Measurements from ENCODE around the gene FLVCR1. TPM values are rescaled to one million over a fixed set of nuclear protein-coding genes. Genes with fewer than 3 reads are reported as not detected.
"Not testable (repeated sequence)": the region's sequence is repeated elsewhere in the genome, so short reads cannot be mapped to it uniquely, and the experiment has no call there.

Gene FLVCR1
- total RNA-seq, 2 experiments from 2014 or later, result 14.4 to 17.1 TPM

GRCh38 chr1:212838145-212838544, 19.9 kb upstream of the FLVCR1 start:
- ATAC-seq (no peak), DNase-seq (no peak)
- H3K9me3 Mint-ChIP-seq (ENCODE audit: low read depth), result no peaks in the 10 kb centered on the region
- H3K27ac Mint-ChIP-seq, result no peak overlapping the region
- CTCF ChIA-PET, result interaction anchor here (1.7 kb wide), 1 partner anchor 16 kb away, joined by 3 read pairs; no protein-coding TSS in a partner anchor
- no peaks in the 10 kb centered on the region for H3K36me3 Mint-ChIP-seq
- H3K4me1 Mint-ChIP-seq, result no peaks in the 10 kb centered on the region
- H3K27me3 Mint-ChIP-seq, result no peaks in the 10 kb centered on the region
- H3K4me3 Mint-ChIP-seq, result no peak overlapping the region

DNA sequence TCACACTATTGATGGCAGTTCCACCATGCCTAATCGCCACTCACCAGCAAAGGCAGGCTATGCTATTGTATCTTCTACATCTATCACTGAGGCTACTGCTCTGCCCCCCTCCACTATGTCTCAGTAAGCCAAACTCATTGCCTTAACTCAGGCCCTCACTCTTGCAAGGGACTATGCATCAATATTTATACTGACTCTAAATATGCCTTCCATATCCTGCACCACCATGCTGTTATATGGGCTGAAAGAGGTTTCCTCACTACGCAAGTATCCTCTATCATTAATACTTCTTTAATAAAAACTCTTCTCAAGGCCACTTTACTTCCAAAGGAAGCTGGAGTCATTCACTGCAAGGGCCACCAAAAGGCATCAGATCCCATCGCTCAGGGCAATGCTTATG, 13.6 kb upstream of the FLVCR1 start:
- not testable (repeated sequence) for H3K27me3 Mint-ChIP-seq; H3K9me3 Mint-ChIP-seq (ENCODE audit: low read depth); H3K36me3 Mint-ChIP-seq; H3K4me3 Mint-ChIP-seq; H3K27ac Mint-ChIP-seq; ATAC-seq; H3K4me1 Mint-ChIP-seq; DNase-seq
- CTCF ChIA-PET, result interaction anchor here (0.7 kb wide), 1 partner anchor 150 kb away, joined by 3 read pairs; no protein-coding TSS in a partner anchor

- H3K4me3 Mint-ChIP-seq, result no peak within 1 kb of the TSS
- CTCF ChIA-PET, result no interaction called here
- no peaks in the 10 kb centered on the region for H3K9me3 Mint-ChIP-seq (ENCODE audit: low read depth)
- H3K27me3 Mint-ChIP-seq, result no peaks in the 10 kb centered on the region
- H3K36me3 Mint-ChIP-seq, result peaks cover 6% of the 10 kb centered on the region
- ATAC-seq (no peak), DNase-seq (no peak)
- H3K27ac Mint-ChIP-seq, result no peak within 1 kb of the TSS
- no peaks in the 10 kb centered on the region for H3K4me1 Mint-ChIP-seq
These were observed 10.5 kb upstream of the FLVCR1 start, which contains the start of gene SPATA45 for GRCh38 chr1:212847549-212847948. TSS of gene SPATA45 (minus strand) at chr1:212847649. CDS start at chr1:212836149, 11,500 bp downstream.

GRCh38 chr1:212852105-212852688, 5.9 kb upstream of the FLVCR1 start:
- Mint-ChIP-seq H3K4me3 (no peak overlapping the region), H3K27ac (no peak overlapping the region), H3K36me3 (peaks cover 19% of the 10 kb centered on the region), H3K9me3 (ENCODE audit: low read depth) (no peaks in the 10 kb centered on the region), H3K4me1 (peaks cover 12% of the 10 kb centered on the region), H3K27me3 (no peaks in the 10 kb centered on the region)
- CTCF ChIA-PET, result interaction anchor here (0.6 kb wide), 1 partner anchor 46 kb away, joined by 3 read pairs; no protein-coding TSS in a partner anchor
- DNase-seq (no peak), ATAC-seq (no peak)

GRCh38 chr1:212853658-212854057, 4.4 kb upstream of the FLVCR1 start:
- no peak for ATAC-seq
- no peak overlapping the region for H3K27ac Mint-ChIP-seq

DNA sequence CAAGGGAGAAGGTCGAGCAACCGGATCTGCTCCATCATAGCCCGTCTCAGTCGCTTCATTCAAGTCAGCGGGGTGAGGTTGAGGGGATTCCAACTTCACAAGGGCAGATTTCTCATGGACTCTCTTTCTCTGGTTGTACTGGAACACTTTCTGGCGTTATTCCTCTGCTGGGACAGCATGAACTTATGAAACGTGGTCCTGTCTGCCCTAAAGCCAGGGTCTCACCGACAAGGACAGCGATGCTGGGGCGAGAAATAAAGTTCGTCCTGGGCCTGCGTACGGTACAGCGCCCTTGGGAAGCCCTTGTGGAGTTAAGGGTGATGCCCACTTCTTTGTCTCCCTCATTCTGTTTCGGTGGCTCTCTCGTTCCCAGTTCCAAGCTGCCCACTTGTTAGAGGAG, 1.3 kb upstream of the FLVCR1 start:
- CTCF ChIA-PET, result interaction anchor here (0.8 kb wide), 1 partner anchor 192 kb away, joined by 4 read pairs; no protein-coding TSS in a partner anchor
- Mint-ChIP-seq H3K27me3 (no peaks in the 10 kb centered on the region), H3K27ac (no peak overlapping the region), H3K9me3 (ENCODE audit: low read depth) (no peaks in the 10 kb centered on the region), H3K4me3 (no peak overlapping the region), H3K36me3 (peaks cover 21% of the 10 kb centered on the region), H3K4me1 (peaks cover 15% of the 10 kb centered on the region)
- ATAC-seq, result no peak
- no peak for DNase-seq

More at GRCh38 chr1:212853658-212854057, 4.4 kb upstream of the FLVCR1 start:
- Mint-ChIP-seq H3K4me3 (no peak overlapping the region), H3K4me1 (peaks cover 12% of the 10 kb centered on the region), H3K27me3 (no peaks in the 10 kb centered on the region), H3K9me3 (ENCODE audit: low read depth) (no peaks in the 10 kb centered on the region), H3K36me3 (peaks cover 19% of the 10 kb centered on the region)
- DNase-seq, result no peak
- CTCF ChIA-PET, result interaction anchor here (1.2 kb wide), 1 partner anchor 15 kb away, joined by 3 read pairs; no protein-coding TSS in a partner anchor

GRCh38 chr1:212858461-212859265, 588 bp downstream of the FLVCR1 start:
- ATAC-seq (peak; percentile 32), DNase-seq (peak; percentile 51)
- CTCF ChIA-PET, result interaction anchor here (1.1 to 1.3 kb wide), 2 partner anchors 13 to 77 kb away, joined by 3 to 4 read pairs; no protein-coding TSS in a partner anchor
- no peak overlapping the region for H3K4me3 Mint-ChIP-seq
- peaks cover 15% of the 10 kb centered on the region for H3K36me3 Mint-ChIP-seq
- no peaks in the 10 kb centered on the region for H3K9me3 Mint-ChIP-seq (ENCODE audit: low read depth)
- H3K27me3 Mint-ChIP-seq, result no peaks in the 10 kb centered on the region
- H3K4me1 Mint-ChIP-seq, result peaks cover 17% of the 10 kb centered on the region
- H3K27ac Mint-ChIP-seq, result peak overlapping the region; percentile 96

GRCh38 chr1:212860713-212861581, 2.9 kb downstream of the FLVCR1 start:
- ATAC-seq (no peak), DNase-seq (no peak)
- Mint-ChIP-seq H3K27me3 (no peaks in the 10 kb centered on the region), H3K4me3 (no peak overlapping the region), H3K27ac (no peak overlapping the region), H3K4me1 (peaks cover 24% of the 10 kb centered on the region), H3K36me3 (peaks cover 21% of the 10 kb centered on the region), H3K9me3 (ENCODE audit: low read depth) (no peaks in the 10 kb centered on the region)
- CTCF ChIA-PET, result interaction anchor here (0.6 to 1.7 kb wide), 3 partner anchors 130 to 303 kb away, joined by 3 read pairs; no protein-coding TSS in a partner anchor

DNA sequence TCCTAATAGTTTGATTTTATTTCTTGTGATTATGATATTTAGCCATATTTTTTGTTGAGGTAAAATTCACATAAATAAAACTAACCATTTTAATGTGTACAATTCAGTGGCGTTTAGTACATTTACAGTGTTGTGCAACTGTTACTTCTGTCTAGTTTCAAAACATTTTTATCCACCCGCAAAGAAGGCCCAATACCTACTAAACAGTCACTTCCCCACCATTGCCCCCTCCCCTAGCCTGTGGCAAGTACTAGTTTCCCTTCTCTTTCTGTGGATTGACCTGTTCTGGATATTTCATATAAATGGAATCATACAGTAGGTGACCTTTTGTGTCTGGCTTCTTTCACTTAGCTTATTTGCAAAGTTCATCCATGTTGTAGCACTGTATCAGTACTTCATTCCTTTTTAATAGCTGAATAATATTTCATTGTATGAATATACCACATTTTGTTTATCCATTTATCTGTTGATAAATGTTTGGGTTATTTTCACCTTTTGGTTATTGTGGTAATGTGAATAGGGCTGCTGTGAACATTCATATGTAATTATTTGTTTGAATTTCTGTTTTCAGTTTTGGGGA, 4.1 kb downstream of the FLVCR1 start:
- CTCF ChIA-PET, result interaction anchor here (1.1 kb wide), 1 partner anchor 128 kb away, joined by 3 read pairs; no protein-coding TSS in a partner anchor
- no peak for DNase-seq
- Mint-ChIP-seq H3K4me1 (peaks cover 14% of the 10 kb centered on the region), H3K4me3 (no peak overlapping the region), H3K27me3 (no peaks in the 10 kb centered on the region), H3K9me3 (ENCODE audit: low read depth) (no peaks in the 10 kb centered on the region), H3K36me3 (peaks cover 29% of the 10 kb centered on the region), H3K27ac (no peak overlapping the region)
- ATAC-seq, result no peak

DNA sequence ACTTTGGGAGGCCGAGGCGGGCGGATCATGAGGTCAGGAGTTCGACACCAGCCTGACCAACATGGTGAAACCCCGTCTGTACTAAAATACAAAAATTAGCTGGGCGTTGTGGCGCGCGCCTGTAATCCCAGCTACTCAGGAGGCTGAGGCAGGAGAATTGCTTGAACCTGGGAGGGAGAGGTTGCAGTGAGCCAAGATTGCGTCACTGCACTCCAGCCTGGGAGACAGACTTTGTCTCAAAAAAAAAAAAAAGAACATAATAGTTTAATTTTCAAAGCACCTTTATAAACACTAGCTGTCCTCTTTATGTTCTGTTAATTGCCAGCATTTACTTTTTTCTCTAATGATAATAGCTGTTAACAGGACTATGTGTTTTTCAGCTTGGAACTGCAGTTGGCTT, 5.3 kb downstream of the FLVCR1 start:
- peaks cover 14% of the 10 kb centered on the region for H3K4me1 Mint-ChIP-seq

DNA sequence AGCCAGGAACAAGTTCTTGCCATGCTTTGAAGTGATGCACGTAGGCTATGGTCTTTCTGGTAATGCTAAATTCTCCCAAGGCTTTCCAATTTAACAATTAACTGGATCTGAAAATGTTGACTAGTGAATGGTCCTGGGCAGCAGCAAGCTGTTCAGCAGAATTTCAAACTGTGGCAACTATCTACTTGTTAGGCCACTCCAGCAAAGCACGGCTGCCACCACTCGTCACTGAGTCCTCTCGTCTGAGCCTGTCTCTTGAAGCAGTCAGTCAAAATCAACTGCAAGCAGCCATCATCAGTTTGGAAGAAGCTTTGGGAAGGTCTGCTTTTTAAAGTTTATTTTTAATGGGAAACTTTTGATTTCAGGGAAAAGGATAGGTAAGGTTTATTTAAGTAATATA, 6.1 kb downstream of the FLVCR1 start:
- CTCF ChIA-PET, result interaction anchor here (1.8 kb wide), 1 partner anchor 199 kb away, joined by 8 read pairs; no protein-coding TSS in a partner anchor
- no peaks in the 10 kb centered on the region for H3K9me3 Mint-ChIP-seq (ENCODE audit: low read depth)
- no peak for ATAC-seq
- no peak for DNase-seq
- H3K4me3 Mint-ChIP-seq, result no peak overlapping the region
- H3K27me3 Mint-ChIP-seq, result no peaks in the 10 kb centered on the region
- H3K4me1 Mint-ChIP-seq, result peaks cover 10% of the 10 kb centered on the region
- peaks cover 30% of the 10 kb centered on the region for H3K36me3 Mint-ChIP-seq
- no peak overlapping the region for H3K27ac Mint-ChIP-seq

More for the DNA sequence above, 5.3 kb downstream of the FLVCR1 start:
- not testable (repeated sequence) for H3K27ac Mint-ChIP-seq; ATAC-seq; H3K9me3 Mint-ChIP-seq (ENCODE audit: low read depth); H3K27me3 Mint-ChIP-seq; DNase-seq; H3K4me3 Mint-ChIP-seq
- CTCF ChIA-PET, result interaction anchor here (0.7 to 0.9 kb wide), 2 partner anchors 9 to 15 kb away, joined by 3 read pairs; no protein-coding TSS in a partner anchor
- H3K36me3 Mint-ChIP-seq, result peaks cover 30% of the 10 kb centered on the region

DNA sequence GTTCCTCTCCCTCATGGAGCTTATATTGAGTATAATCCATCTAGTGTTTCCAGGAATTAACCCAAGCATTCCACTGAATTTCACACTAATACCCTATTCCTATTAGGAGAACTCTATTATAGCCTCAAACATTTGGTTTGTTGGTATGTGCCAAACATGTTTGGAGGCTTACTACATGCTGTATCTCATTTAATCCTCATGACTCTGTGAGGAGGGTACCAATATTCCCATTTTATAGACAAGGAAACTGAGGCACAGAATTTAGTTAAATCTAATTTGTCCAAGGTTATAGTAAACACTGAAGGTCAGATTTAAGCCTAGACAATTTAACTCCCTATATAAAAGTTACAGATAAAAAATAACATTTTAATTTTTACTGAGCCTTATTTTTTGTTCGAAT, 9.1 kb downstream of the FLVCR1 start:
- Mint-ChIP-seq H3K4me3 (no peak overlapping the region), H3K27me3 (no peaks in the 10 kb centered on the region), H3K4me1 (peaks cover 10% of the 10 kb centered on the region), H3K36me3 (peaks cover 40% of the 10 kb centered on the region), H3K27ac (no peak overlapping the region), H3K9me3 (ENCODE audit: low read depth) (no peaks in the 10 kb centered on the region)
- ATAC-seq (no peak), DNase-seq (no peak)
- CTCF ChIA-PET, result no interaction called here
